Neuronal stem cell (in vitro differentiated cells): Measurements from ENCODE around the gene DDO.

Experiments used
- DNase-seq: peaks from one replicate; pipeline ENCODE4 v3.0.0-alpha.2; 2013; ENCODE audit warnings: low spot score
- H2AFZ ChIP-seq: one replicate; pipeline ENCODE4 v1.6.1; 2013; ENCODE audit warnings: mild to moderate bottlenecking, low read length, inconsistent platforms
- H2AK5ac ChIP-seq: 2 replicates; pipeline ENCODE4 v1.6.1; 2013; ENCODE audit warnings: low read depth, mild to moderate bottlenecking, inconsistent platforms, low read length, moderate library complexity, mixed read lengths
- H2BK120ac ChIP-seq: 2 replicates; pipeline ENCODE4 v1.6.1; 2013; ENCODE audit warnings: low read depth, mild to moderate bottlenecking, inconsistent platforms, low read length, moderate library complexity, mixed read lengths
- H2BK12ac ChIP-seq: one replicate; pipeline ENCODE4 v1.6.1; 2013; ENCODE audit warnings: low read length, inconsistent platforms
- H2BK15ac ChIP-seq: 2 replicates; pipeline ENCODE4 v1.6.1; 2013; ENCODE audit warnings: mild to moderate bottlenecking, low read length, inconsistent platforms, mixed read lengths
- H2BK5ac ChIP-seq: one replicate; pipeline ENCODE4 v1.6.1; 2013; ENCODE audit warnings: inconsistent platforms, mild to moderate bottlenecking, low read length, moderate library complexity
- H3K14ac ChIP-seq: one replicate; pipeline ENCODE4 v1.6.1; 2013; ENCODE audit warnings: low read length, inconsistent platforms
- H3K18ac ChIP-seq: 2 replicates; pipeline ENCODE4 v1.6.1; 2013; ENCODE audit warnings: low read length, inconsistent platforms
- H3K23ac ChIP-seq: 2 replicates; pipeline ENCODE4 v1.6.1; 2013; ENCODE audit warnings: low read depth, mild to moderate bottlenecking, mixed read lengths, low read length, inconsistent platforms; ENCODE audit not compliant: poor library complexity
- H3K27ac ChIP-seq: replicated peaks from 3 replicates; pipeline ENCODE4 v1.5.1; 2013; ENCODE audit warnings: low read length, inconsistent platforms
- H3K27me3 ChIP-seq, 3 experiments: 2 replicates each; pipeline ENCODE4 v1.6.1; 2013; ENCODE audit warnings: low read length in 3 of 3, mild to moderate bottlenecking in 2 of 3, inconsistent platforms in 1 of 3, low read depth in 1 of 3, mixed read lengths in 1 of 3, moderate library complexity in 1 of 3; ENCODE audit not compliant: control insufficient read depth in 3 of 3, insufficient read depth in 3 of 3
- H3K36me3 ChIP-seq, 2 donors: replicated peaks in 1 of 2; 2 replicates each; pipeline ENCODE4 v1.6.1; 2013; ENCODE audit warnings: low read length in 2 of 2; ENCODE audit not compliant: control insufficient read depth in 2 of 2, insufficient read depth in 2 of 2
- H3K4ac ChIP-seq: 2 replicates; pipeline ENCODE4 v1.6.1; 2013; ENCODE audit warnings: inconsistent platforms, mild to moderate bottlenecking, low read length, moderate library complexity
- H3K4me1 ChIP-seq, 2 donors: 1 replicate in 1 of 2; 2 replicates in 1 of 2; pipeline ENCODE4 v1.6.1; 2013; ENCODE audit warnings: low read length in 2 of 2, low read depth in 1 of 2; ENCODE audit not compliant: control insufficient read depth in 2 of 2, insufficient read depth in 1 of 2
- H3K4me2 ChIP-seq: one replicate; pipeline ENCODE4 v1.6.1; 2013; ENCODE audit warnings: mild to moderate bottlenecking, low read length, inconsistent platforms; ENCODE audit not compliant: insufficient read depth, poor library complexity, severe bottlenecking
- H3K4me3 ChIP-seq, 2 donors: 2 replicates each; pipeline ENCODE4 v1.5.1; 2013; ENCODE audit warnings: low read length in 2 of 2, mild to moderate bottlenecking in 2 of 2, inconsistent platforms in 1 of 2, moderate library complexity in 1 of 2
- H3K79me1 ChIP-seq: one replicate; pipeline ENCODE4 v1.6.1; 2013; ENCODE audit warnings: low read depth, mild to moderate bottlenecking, inconsistent platforms, low read length, moderate library complexity
- H3K9ac ChIP-seq: one replicate; pipeline ENCODE4 v1.6.1; 2013; ENCODE audit warnings: mild to moderate bottlenecking, low read depth, low read length, inconsistent platforms; ENCODE audit not compliant: poor library complexity
- H3K9me3 ChIP-seq, 2 donors: replicated peaks in 1 of 2; 2 replicates each; pipeline versions ENCODE3 to v1.6.1; 2013; ENCODE audit warnings: low read length in 2 of 2, mild to moderate bottlenecking in 2 of 2, inconsistent platforms in 1 of 2, low read depth in 1 of 2, mixed read lengths in 1 of 2, moderate library complexity in 1 of 2; ENCODE audit not compliant: control insufficient read depth in 2 of 2, insufficient read depth in 1 of 2
- H4K8ac ChIP-seq: one replicate; pipeline ENCODE4 v1.6.1; 2013; ENCODE audit warnings: low read depth, mild to moderate bottlenecking, inconsistent platforms, low read length, moderate library complexity
- H4K91ac ChIP-seq: one replicate; pipeline ENCODE4 v1.6.1; 2013; ENCODE audit warnings: low read length, low read depth, mild to moderate bottlenecking, inconsistent platforms; ENCODE audit not compliant: poor library complexity
- WGBS, 2 donors: extraction: QIAGEN DNeasy Blood & Tissue Kit; methylation state at CpG; one replicate each; pipeline ENCODE4 v1.1.7; 2013; ENCODE audit warnings: missing lambda C conversion rate in 2 of 2, mixed read lengths in 1 of 2; ENCODE audit not compliant: insufficient read length in 2 of 2, insufficient replicate concordance in 1 of 2; ENCODE audit errors: extremely low coverage in 2 of 2; 5-methylcytosine and 5-hydroxymethylcytosine counted together

Gene DDO

GRCh38 chr6:110440026-110440425, 24.7 kb upstream of the DDO start:
- no peaks in the 10 kb centered on the region for H3K79me1 ChIP-seq
- DNase-seq, result no peak
- no peak overlapping the region for H3K9ac ChIP-seq
- H4K91ac ChIP-seq, result no peak overlapping the region
- H3K4ac ChIP-seq, result no peak overlapping the region
- peaks cover 0 to 2% of the 10 kb centered on the region in 2 donors for H3K9me3 ChIP-seq
- H3K23ac ChIP-seq, result no peak overlapping the region
- H3K4me3 ChIP-seq, result no peak overlapping the region
- no CpG with 5 or more reads among the region's 4 CpGs for WGBS, 2 donors
- no peak overlapping the region for H3K14ac ChIP-seq
- no peak overlapping the region for H3K4me2 ChIP-seq
- H3K4me1 ChIP-seq, result peaks cover 0 to 2% of the 10 kb centered on the region in 2 donors
- no peak overlapping the region for H3K18ac ChIP-seq
- no peaks in the 10 kb centered on the region for H3K36me3 ChIP-seq
- no peak overlapping the region for H2BK12ac ChIP-seq
- H2BK5ac ChIP-seq, result no peak overlapping the region
- H2BK120ac ChIP-seq, result no peak overlapping the region
- H2BK15ac ChIP-seq, result no peak overlapping the region
- no peaks in the 10 kb centered on the region for H3K27me3 ChIP-seq
- no peak overlapping the region for H2AFZ ChIP-seq
- no peak overlapping the region for H3K27ac ChIP-seq
- no peak overlapping the region for H4K8ac ChIP-seq
- no peak overlapping the region for H2AK5ac ChIP-seq

GRCh38 chr6:110439356-110439755, 24.0 kb upstream of the DDO start:
- WGBS, 2 donors, result no CpG with 5 or more reads among the region's 5 CpGs
- no peak overlapping the region for H4K91ac ChIP-seq
- no peak overlapping the region for H2BK15ac ChIP-seq
- no peaks in the 10 kb centered on the region for H3K27me3 ChIP-seq
- no peak overlapping the region for H3K4me3 ChIP-seq
- H3K9ac ChIP-seq, result no peak overlapping the region
- no peak for DNase-seq
- H2AK5ac ChIP-seq, result no peak overlapping the region
- H2AFZ ChIP-seq, result no peak overlapping the region
- no peak overlapping the region for H3K18ac ChIP-seq
- H3K9me3 ChIP-seq, result peaks cover 0 to 2% of the 10 kb centered on the region in 2 donors
- no peak overlapping the region for H3K14ac ChIP-seq
- no peak overlapping the region for H2BK12ac ChIP-seq
- peaks cover 0 to 2% of the 10 kb centered on the region in 2 donors for H3K4me1 ChIP-seq
- no peaks in the 10 kb centered on the region for H3K79me1 ChIP-seq
- H3K4ac ChIP-seq, result no peak overlapping the region
- H3K27ac ChIP-seq, result no peak overlapping the region
- H3K4me2 ChIP-seq, result no peak overlapping the region
- H3K23ac ChIP-seq, result no peak overlapping the region
- no peak overlapping the region for H2BK5ac ChIP-seq
- no peak overlapping the region for H4K8ac ChIP-seq
- H2BK120ac ChIP-seq, result no peak overlapping the region
- H3K36me3 ChIP-seq, result no peaks in the 10 kb centered on the region

GRCh38 chr6:110434961-110435602, 19.7 kb upstream of the DDO start:
- Histone ChIP-seq H3K4me1 (peaks cover 0 to 8% of the 10 kb centered on the region in 2 donors), H3K79me1 (no peaks in the 10 kb centered on the region), H3K27ac (no peak overlapping the region), H3K23ac (no peak overlapping the region), H3K4me2 (no peak overlapping the region), H3K4ac (no peak overlapping the region), H2BK120ac (no peak overlapping the region), H2BK5ac (no peak overlapping the region), H4K91ac (no peak overlapping the region), H3K9ac (no peak overlapping the region), H3K14ac (no peak overlapping the region), H2AK5ac (no peak overlapping the region), H2AFZ (no peak overlapping the region), H3K18ac (no peak overlapping the region), H3K36me3 (no peaks in the 10 kb centered on the region), H3K9me3 (peaks cover 0 to 2% of the 10 kb centered on the region in 2 donors), H2BK12ac (no peak overlapping the region), H3K4me3 (no peak overlapping the region), H3K27me3 (peaks cover 0 to 6% (median 0%) of the 10 kb centered on the region in 3 experiments), H4K8ac (no peak overlapping the region), H2BK15ac (no peak overlapping the region)
- DNase-seq, result no peak
- no CpG with 5 or more reads among the region's 7 CpGs for WGBS, 2 donors

GRCh38 chr6:110432285-110432900, 17.0 kb upstream of the DDO start:
- H3K18ac ChIP-seq, result no peak overlapping the region
- no peak overlapping the region for H3K4ac ChIP-seq
- no peak overlapping the region for H3K23ac ChIP-seq
- no peaks in the 10 kb centered on the region for H3K36me3 ChIP-seq
- H3K14ac ChIP-seq, result no peak overlapping the region
- no peak for DNase-seq
- H3K27me3 ChIP-seq, result peaks cover 0 to 9% (median 0%) of the 10 kb centered on the region in 3 experiments
- H3K9ac ChIP-seq, result no peak overlapping the region
- H2AFZ ChIP-seq, result no peak overlapping the region
- H3K4me1 ChIP-seq, result peaks cover 0 to 8% of the 10 kb centered on the region in 2 donors
- H3K27ac ChIP-seq, result no peak overlapping the region
- WGBS, 2 donors, result no CpG with 5 or more reads among the region's 3 CpGs
- H3K9me3 ChIP-seq, result peaks cover 0 to 2% of the 10 kb centered on the region in 2 donors
- H2BK5ac ChIP-seq, result no peak overlapping the region
- no peaks in the 10 kb centered on the region for H3K79me1 ChIP-seq
- H2BK15ac ChIP-seq, result no peak overlapping the region
- H3K4me2 ChIP-seq, result no peak overlapping the region
- H2BK120ac ChIP-seq, result no peak overlapping the region
- no peak overlapping the region for H4K8ac ChIP-seq
- no peak overlapping the region for H3K4me3 ChIP-seq
- H2AK5ac ChIP-seq, result no peak overlapping the region
- H2BK12ac ChIP-seq, result no peak overlapping the region
- no peak overlapping the region for H4K91ac ChIP-seq
